ENCODE data around the gene BEX4. TPM values are rescaled to one million over a fixed set of nuclear protein-coding genes. Genes with fewer than 3 reads are reported as not detected.
A peak's percentile ranks its signal among the peaks of the same experiment; 100 is the strongest.

The BEX4 gene
- total and polyA plus RNA-seq, 2 experiments from 2014 or later = 39.3 to 135 TPM

DNA sequence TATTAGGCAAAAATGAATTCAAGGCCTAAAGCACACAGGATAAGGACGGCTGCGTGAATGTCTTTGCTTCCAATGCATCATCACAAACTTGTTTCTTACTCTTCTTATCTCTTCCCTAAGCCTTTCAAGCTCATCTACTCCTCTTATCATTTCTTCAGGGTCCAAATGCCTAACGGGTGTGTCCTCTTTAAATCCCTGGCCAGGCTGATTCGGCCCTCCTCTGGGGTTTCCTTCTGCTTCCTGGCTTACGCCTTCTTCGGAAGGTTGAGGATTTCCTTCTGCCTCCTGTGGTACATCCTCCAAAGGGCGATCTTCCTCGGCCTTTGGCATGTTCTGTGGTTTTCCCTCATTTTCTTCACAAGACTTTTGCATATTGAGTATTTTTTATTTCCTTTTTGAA lies 38.7 kb downstream of the BEX4 start:
- TF ChIP-seq CREB1 (CRISPR knock-in tag; IDR thresholded peaks at IDR 0.05; ENCODE audit: low read depth) (no peak), EZH2 (IDR thresholded peaks at IDR 0.05; ENCODE audit: low read depth, unreplicated experiment) (no peak), ZNF114 (CRISPR knock-in tag; IDR thresholded peaks at IDR 0.05) (no peak), STAT1 (IDR thresholded peaks at IDR 0.05; ENCODE audit: unreplicated experiment) (no peak), EZH2phosphoT487 (IDR thresholded peaks at IDR 0.05; ENCODE audit: unreplicated experiment) (no peak), NANOG (IDR thresholded peaks at IDR 0.05; ENCODE audit: borderline replicate concordance) (no peak), ETS1 (IDR thresholded peaks at IDR 0.05) (no peak), JUNB (IDR thresholded peaks at IDR 0.05; ENCODE audit: unreplicated experiment) (no peak), CTCF (conservative IDR thresholded peaks at IDR 0.05; ENCODE audit: low read depth in 2 of 2) (no peak), POLR2AphosphoS5 (IDR thresholded peaks at IDR 0.05; ENCODE audit: low read depth) (no peak), ZNF331 (CRISPR knock-in tag; IDR thresholded peaks at IDR 0.05; ENCODE audit: low read depth) (no peak)
- TF ChIP-seq, protein P1, sequence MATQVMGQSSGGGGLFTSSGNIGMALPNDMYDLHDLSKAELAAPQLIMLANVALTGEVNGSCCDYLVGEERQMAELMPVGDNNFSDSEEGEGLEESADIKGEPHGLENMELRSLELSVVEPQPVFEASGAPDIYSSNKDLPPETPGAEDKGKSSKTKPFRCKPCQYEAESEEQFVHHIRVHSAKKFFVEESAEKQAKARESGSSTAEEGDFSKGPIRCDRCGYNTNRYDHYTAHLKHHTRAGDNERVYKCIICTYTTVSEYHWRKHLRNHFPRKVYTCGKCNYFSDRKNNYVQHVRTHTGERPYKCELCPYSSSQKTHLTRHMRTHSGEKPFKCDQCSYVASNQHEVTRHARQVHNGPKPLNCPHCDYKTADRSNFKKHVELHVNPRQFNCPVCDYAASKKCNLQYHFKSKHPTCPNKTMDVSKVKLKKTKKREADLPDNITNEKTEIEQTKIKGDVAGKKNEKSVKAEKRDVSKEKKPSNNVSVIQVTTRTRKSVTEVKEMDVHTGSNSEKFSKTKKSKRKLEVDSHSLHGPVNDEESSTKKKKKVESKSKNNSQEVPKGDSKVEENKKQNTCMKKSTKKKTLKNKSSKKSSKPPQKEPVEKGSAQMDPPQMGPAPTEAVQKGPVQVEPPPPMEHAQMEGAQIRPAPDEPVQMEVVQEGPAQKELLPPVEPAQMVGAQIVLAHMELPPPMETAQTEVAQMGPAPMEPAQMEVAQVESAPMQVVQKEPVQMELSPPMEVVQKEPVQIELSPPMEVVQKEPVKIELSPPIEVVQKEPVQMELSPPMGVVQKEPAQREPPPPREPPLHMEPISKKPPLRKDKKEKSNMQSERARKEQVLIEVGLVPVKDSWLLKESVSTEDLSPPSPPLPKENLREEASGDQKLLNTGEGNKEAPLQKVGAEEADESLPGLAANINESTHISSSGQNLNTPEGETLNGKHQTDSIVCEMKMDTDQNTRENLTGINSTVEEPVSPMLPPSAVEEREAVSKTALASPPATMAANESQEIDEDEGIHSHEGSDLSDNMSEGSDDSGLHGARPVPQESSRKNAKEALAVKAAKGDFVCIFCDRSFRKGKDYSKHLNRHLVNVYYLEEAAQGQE (IDR thresholded peaks at IDR 0.05; ENCODE audit: unreplicated experiment) = no peak
- TF ChIP-seq, protein P2, sequence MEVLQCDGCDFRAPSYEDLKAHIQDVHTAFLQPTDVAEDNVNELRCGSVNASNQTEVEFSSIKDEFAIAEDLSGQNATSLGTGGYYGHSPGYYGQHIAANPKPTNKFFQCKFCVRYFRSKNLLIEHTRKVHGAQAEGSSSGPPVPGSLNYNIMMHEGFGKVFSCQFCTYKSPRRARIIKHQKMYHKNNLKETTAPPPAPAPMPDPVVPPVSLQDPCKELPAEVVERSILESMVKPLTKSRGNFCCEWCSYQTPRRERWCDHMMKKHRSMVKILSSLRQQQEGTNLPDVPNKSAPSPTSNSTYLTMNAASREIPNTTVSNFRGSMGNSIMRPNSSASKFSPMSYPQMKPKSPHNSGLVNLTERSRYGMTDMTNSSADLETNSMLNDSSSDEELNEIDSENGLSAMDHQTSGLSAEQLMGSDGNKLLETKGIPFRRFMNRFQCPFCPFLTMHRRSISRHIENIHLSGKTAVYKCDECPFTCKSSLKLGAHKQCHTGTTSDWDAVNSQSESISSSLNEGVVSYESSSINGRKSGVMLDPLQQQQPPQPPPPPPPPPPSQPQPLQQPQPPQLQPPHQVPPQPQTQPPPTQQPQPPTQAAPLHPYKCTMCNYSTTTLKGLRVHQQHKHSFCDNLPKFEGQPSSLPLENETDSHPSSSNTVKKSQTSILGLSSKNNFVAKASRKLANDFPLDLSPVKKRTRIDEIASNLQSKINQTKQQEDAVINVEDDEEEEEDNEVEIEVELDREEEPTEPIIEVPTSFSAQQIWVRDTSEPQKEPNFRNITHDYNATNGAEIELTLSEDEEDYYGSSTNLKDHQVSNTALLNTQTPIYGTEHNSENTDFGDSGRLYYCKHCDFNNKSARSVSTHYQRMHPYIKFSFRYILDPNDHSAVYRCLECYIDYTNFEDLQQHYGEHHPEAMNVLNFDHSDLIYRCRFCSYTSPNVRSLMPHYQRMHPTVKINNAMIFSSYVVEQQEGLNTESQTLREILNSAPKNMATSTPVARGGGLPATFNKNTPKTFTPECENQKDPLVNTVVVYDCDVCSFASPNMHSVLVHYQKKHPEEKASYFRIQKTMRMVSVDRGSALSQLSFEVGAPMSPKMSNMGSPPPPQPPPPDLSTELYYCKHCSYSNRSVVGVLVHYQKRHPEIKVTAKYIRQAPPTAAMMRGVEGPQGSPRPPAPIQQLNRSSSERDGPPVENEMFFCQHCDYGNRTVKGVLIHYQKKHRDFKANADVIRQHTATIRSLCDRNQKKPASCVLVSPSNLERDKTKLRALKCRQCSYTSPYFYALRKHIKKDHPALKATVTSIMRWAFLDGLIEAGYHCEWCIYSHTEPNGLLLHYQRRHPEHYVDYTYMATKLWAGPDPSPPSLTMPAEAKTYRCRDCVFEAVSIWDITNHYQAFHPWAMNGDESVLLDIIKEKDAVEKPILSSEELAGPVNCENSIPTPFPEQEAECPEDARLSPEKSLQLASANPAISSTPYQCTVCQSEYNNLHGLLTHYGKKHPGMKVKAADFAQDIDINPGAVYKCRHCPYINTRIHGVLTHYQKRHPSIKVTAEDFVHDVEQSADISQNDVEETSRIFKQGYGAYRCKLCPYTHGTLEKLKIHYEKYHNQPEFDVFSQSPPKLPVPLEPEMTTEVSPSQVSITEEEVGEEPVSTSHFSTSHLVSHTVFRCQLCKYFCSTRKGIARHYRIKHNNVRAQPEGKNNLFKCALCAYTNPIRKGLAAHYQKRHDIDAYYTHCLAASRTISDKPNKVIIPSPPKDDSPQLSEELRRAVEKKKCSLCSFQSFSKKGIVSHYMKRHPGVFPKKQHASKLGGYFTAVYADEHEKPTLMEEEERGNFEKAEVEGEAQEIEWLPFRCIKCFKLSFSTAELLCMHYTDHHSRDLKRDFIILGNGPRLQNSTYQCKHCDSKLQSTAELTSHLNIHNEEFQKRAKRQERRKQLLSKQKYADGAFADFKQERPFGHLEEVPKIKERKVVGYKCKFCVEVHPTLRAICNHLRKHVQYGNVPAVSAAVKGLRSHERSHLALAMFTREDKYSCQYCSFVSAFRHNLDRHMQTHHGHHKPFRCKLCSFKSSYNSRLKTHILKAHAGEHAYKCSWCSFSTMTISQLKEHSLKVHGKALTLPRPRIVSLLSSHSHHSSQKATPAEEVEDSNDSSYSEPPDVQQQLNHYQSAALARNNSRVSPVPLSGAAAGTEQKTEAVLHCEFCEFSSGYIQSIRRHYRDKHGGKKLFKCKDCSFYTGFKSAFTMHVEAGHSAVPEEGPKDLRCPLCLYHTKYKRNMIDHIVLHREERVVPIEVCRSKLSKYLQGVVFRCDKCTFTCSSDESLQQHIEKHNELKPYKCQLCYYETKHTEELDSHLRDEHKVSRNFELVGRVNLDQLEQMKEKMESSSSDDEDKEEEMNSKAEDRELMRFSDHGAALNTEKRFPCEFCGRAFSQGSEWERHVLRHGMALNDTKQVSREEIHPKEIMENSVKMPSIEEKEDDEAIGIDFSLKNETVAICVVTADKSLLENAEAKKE (CRISPR knock-in tag; IDR thresholded peaks at IDR 0.05) = no peak
- ATAC-seq = no peak; the same call in 2 of the 3 replicates
- peak overlapping the region; percentile 97 for H3K27ac Mint-ChIP-seq

More for the DNA sequence above, 38.7 kb downstream of the BEX4 start:
- no peak for DNase-seq (ENCODE audit: low spot score)
- Histone ChIP-seq H3F3A (replicated peaks; ENCODE audit: low read depth) (no peaks in the 10 kb centered on the region), H3K79me2 (replicated peaks; ENCODE audit: insufficient read depth) (peaks cover 12% of the 10 kb centered on the region), H3K36me3 (ENCODE audit: insufficient read depth) (peaks cover 6% of the 10 kb centered on the region; the same call in 1 of the 2 replicates), H3K4me3 (peak overlapping the region; percentile 84), H3K9me2 (ENCODE audit: insufficient read depth) (no peaks in the 10 kb centered on the region), H3K27me3 (ENCODE audit: insufficient read depth) (no peaks in the 10 kb centered on the region), H3K4me1 (ENCODE audit: insufficient read depth) (peaks cover 11% of the 10 kb centered on the region), H3K27ac (ENCODE audit: low read depth) (peak overlapping the region; percentile 100), H3K4me2 (peak overlapping the region; percentile 82), H2AFZ (no peak overlapping the region), H4K20me1 (replicated peaks; ENCODE audit: insufficient read depth) (no peaks in the 10 kb centered on the region)
- H3K9me3 Mint-ChIP-seq = no peaks in the 10 kb centered on the region
- H3K36me3 Mint-ChIP-seq (ENCODE audit: low read depth) = peaks cover 27% of the 10 kb centered on the region
- H3K4me3 Mint-ChIP-seq = peak overlapping the region; percentile 92
- peaks cover 7% of the 10 kb centered on the region for H3K27me3 Mint-ChIP-seq (ENCODE audit: insufficient read depth, low read depth, poor library complexity)
- peaks cover 27% of the 10 kb centered on the region; the same call in 2 of the 3 replicates for H3K4me1 Mint-ChIP-seq

All from GM23338 (cell line).